Astrocyte of the spinal cord (primary cell): ENCODE results near the gene MOSPD2.
A peak's percentile ranks its signal among the peaks of the same experiment; 100 is the strongest.

ENCODE experiments used
- DNase-seq: peaks from one replicate; pipeline ENCODE4 v3.0.0; 2011; ENCODE audit warnings: low read depth, low spot score
- H3K4me3 ChIP-seq: 2 replicates; pipeline ENCODE4 v1.5.1; 2011; ENCODE audit warnings: low read depth, mild to moderate bottlenecking, low read length, moderate library complexity
- CTCF ChIP-seq: IDR thresholded peaks from 2 replicates; pipeline ENCODE4 v1.5.1; 2012; ENCODE audit warnings: low read depth, mild to moderate bottlenecking, low read length, inconsistent platforms
- in situ Hi-C: cut with HindIII; loops from 2 replicates; pipeline ENCODE4 v1.10.0; 2017; ENCODE audit warnings: low sequenced_read_pairs

The MOSPD2 gene

GRCh38 chrX:14946606-14947155 is 73.5 kb downstream of the MOSPD2 start:
- TF ChIP-seq CTCF = no peak
- DNase-seq = no peak
- no peak overlapping the region for H3K4me3 ChIP-seq
- in situ Hi-C loops = no loop called here

GRCh38 chrX:14948691-14949090 is 75.5 kb downstream of the MOSPD2 start:
- no peak overlapping the region for H3K4me3 ChIP-seq
- no peak for TF ChIP-seq CTCF
- in situ Hi-C loops = no loop called here
- no peak for DNase-seq

GRCh38 chrX:14956813-14957582 is 83.8 kb downstream of the MOSPD2 start:
- no peak for DNase-seq
- no peak for TF ChIP-seq CTCF
- in situ Hi-C loops = no loop called here
- no peak overlapping the region for H3K4me3 ChIP-seq

- DNase-seq = peak; percentile 49
- no peak overlapping the region for H3K4me3 ChIP-seq
- in situ Hi-C loops = no loop called here
- no peak for TF ChIP-seq CTCF
Measured at GRCh38 chrX:14963447-14964236, 90.4 kb downstream of the MOSPD2 start.

- H3K4me3 ChIP-seq = no peak overlapping the region
- peak; percentile 20 for TF ChIP-seq CTCF
- in situ Hi-C loops = no loop called here
- peak; percentile 37 for DNase-seq
Measured at GRCh38 chrX:14964500-14964899, 91.3 kb downstream of the MOSPD2 start.
